Muscle of leg (tissue), 11 donors: ENCODE measurements around the gene IAH1. TPM values are rescaled to one million over a fixed set of nuclear protein-coding genes. Genes with fewer than 3 reads are reported as not detected.

Experiments used
- DNase-seq: peaks from one replicate; pipeline ENCODE4 v3.0.0; 2013
- H3K27ac ChIP-seq: one replicate; pipeline ENCODE4 v1.5.1; 2013; ENCODE audit warnings: mild to moderate bottlenecking, low read length, control low read depth
- H3K27me3 ChIP-seq: one replicate; pipeline ENCODE4 v1.6.1; 2013; ENCODE audit warnings: low read length; ENCODE audit not compliant: control insufficient read depth, insufficient read depth
- H3K36me3 ChIP-seq: one replicate; pipeline ENCODE4 v1.6.1; 2013; ENCODE audit warnings: low read length; ENCODE audit not compliant: control insufficient read depth, insufficient read depth
- H3K4me1 ChIP-seq: one replicate; pipeline ENCODE4 v1.6.1; 2013; ENCODE audit warnings: low read length; ENCODE audit not compliant: control insufficient read depth, insufficient read depth
- H3K4me3 ChIP-seq: one replicate; pipeline ENCODE4 v1.5.1; 2013; ENCODE audit warnings: low read length, control low read depth
- H3K9me3 ChIP-seq: replicated peaks from 2 replicates; pipeline ENCODE4 v1.6.1; 2013; ENCODE audit warnings: low read depth, low read length; ENCODE audit not compliant: control insufficient read depth
- WGBS: methylation state at CpG from one replicate; pipeline ENCODE4 v1.1.5; 2013; ENCODE audit warnings: missing lambda C conversion rate; ENCODE audit not compliant: insufficient coverage; 5-methylcytosine and 5-hydroxymethylcytosine counted together
- polyA plus RNA-seq, 8 donors: library from polyadenylated mRNA; unstranded; fragments of 120-200 nt; gene quantifications; one replicate each; pipeline versions ENCODE4 v1.2.1 to v1.2.3, GENCODE V29; 2013; ENCODE audit warnings: inconsistent platforms in 1 of 8, low replicate concordance in 1 of 8; ENCODE audit not compliant: insufficient read length in 8 of 8, insufficient read depth in 1 of 8
- total RNA-seq: library from RNA; stranded (reverse); fragments of 120-200 nt; gene quantifications from one replicate; pipeline ENCODE4 v1.2.4, GENCODE V29; 2013

The IAH1 gene
- total and polyA plus RNA-seq, 9 donors = 45.7 to 70.3 (median 51.1) TPM

DNA sequence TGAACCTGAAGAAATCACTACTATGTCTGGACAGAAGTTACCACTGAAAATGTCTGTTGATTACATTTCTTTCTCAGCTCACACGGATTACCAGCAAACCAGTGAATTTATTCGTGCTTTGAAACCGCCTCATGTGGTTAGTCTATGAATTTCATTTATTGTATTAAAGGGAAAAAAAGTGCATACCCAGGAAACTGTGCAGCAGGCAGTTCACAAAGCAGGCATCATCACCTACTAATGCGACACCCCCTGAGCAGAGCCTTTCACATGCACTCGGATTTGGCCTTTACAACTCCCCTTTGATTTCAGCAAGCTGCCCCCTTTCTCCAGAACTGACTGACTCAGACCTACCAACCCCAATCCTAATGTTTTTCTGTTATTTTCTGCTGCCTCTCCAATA, 30.8 kb upstream of the IAH1 start:
- H3K9me3 ChIP-seq = no peaks in the 10 kb centered on the region
- no peak overlapping the region for H3K27ac ChIP-seq
- no peak for DNase-seq
- H3K27me3 ChIP-seq = no peaks in the 10 kb centered on the region
- peaks cover 3% of the 10 kb centered on the region for H3K4me1 ChIP-seq
- peaks cover 44% of the 10 kb centered on the region for H3K36me3 ChIP-seq
- no peak overlapping the region for H3K4me3 ChIP-seq
- WGBS = 89% methylated on average over 1 of the region's 5 CpGs

DNA sequence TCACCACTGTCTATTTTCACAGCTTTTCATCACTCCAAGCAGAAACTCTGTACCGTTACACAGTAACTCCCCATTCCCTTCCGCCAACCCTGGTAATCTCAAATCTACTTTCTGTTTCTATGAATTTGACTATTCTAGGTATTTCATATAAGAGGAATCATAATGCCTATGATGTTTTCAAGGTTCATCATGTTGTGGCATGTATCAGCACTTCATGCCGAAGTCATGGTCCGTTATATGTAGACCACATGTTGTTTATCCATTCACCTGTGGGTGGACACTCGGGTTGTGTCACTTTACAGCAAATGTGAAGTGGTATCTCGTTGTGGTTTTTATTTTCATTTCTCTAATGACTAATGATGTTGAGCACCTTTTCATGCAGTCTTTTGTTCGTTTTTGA, 29.3 kb upstream of the IAH1 start:
- 83% methylated on average over 1 of the region's 7 CpGs for WGBS

DNA sequence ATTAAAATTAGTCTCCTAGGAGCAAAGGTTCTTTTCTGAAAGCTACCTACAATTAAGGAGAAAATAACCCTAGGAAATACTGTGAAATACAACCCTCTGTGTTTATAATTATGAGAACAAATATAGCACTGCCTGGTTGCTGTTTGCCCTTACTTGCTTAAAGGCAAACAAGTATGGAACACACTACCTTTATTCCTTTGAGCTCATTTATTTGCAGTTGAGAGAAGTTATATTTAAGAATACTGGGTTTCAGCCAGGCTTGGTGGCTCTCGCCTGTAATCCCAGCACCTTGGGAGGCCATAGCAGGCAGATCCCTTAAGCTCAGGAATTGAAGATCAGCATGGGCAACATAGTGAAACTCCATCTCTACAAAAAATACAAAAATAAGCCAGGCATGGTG, 23.1 kb upstream of the IAH1 start:
- no CpG with 5 or more reads among the region's 1 CpG for WGBS
- peaks cover 34% of the 10 kb centered on the region for H3K36me3 ChIP-seq
- no peak overlapping the region for H3K4me3 ChIP-seq
- H3K9me3 ChIP-seq = no peaks in the 10 kb centered on the region
- DNase-seq = no peak
- H3K27me3 ChIP-seq = no peaks in the 10 kb centered on the region
- H3K27ac ChIP-seq = no peak overlapping the region
- H3K4me1 ChIP-seq = no peaks in the 10 kb centered on the region

More for the DNA sequence above, 29.3 kb upstream of the IAH1 start:
- Histone ChIP-seq H3K27me3 (no peaks in the 10 kb centered on the region), H3K4me3 (no peak overlapping the region), H3K27ac (no peak overlapping the region), H3K9me3 (no peaks in the 10 kb centered on the region), H3K4me1 (no peaks in the 10 kb centered on the region), H3K36me3 (peaks cover 44% of the 10 kb centered on the region)
- no peak for DNase-seq

DNA sequence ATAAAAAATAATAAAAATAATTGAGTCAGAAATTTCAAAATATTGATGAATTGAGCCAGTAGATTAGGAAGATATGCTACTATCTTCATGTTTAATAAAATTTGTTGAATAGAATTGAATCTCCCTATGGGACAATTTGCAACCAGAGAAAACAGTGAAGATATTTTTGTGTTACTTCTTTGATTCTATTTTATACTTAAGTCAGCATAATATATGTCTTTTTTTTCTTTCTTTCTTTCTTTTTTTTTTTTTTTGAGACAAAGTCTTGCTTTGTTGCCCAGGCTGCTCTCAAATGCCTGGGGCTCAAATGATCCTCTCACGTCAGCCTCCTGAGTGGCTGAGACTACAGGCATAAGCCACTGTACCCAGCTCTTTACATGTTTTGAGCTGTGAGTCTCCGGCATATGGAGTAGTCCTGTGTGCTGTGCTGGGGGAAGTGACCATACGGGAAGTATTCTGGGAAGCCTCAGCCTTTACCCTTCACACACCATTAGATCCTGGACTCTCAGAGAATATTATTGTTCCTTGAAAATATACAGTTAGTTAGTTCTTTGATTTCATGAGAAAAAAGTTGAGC, 13.8 kb upstream of the IAH1 start:
- no peak overlapping the region for H3K4me3 ChIP-seq
- H3K9me3 ChIP-seq = no peaks in the 10 kb centered on the region
- no CpG with 5 or more reads among the region's 3 CpGs for WGBS
- H3K27me3 ChIP-seq = no peaks in the 10 kb centered on the region
- DNase-seq = no peak
- H3K27ac ChIP-seq = no peak overlapping the region
- H3K4me1 ChIP-seq = no peaks in the 10 kb centered on the region
- peaks cover 32% of the 10 kb centered on the region for H3K36me3 ChIP-seq

DNA sequence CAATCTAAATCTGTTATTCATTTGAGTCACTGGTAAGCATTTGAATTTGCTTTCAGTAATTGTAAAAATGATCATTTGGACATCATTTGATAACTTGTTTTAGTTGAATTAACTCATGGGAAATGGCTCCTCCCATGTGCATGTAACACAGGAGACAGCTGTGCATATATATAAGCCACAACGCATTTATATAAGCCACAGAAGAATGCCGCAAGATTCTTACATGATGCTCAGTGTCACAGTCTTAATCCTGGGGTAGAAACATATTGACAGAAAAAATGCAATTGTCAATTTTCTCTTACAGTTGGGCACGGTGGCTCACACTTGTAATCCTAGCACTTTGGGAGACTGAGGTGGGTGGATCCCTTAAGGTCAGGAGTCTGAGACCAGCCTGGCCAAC, 13.3 kb upstream of the IAH1 start:
- no CpG with 5 or more reads among the region's 3 CpGs for WGBS
- no peak overlapping the region for H3K4me3 ChIP-seq

DNA sequence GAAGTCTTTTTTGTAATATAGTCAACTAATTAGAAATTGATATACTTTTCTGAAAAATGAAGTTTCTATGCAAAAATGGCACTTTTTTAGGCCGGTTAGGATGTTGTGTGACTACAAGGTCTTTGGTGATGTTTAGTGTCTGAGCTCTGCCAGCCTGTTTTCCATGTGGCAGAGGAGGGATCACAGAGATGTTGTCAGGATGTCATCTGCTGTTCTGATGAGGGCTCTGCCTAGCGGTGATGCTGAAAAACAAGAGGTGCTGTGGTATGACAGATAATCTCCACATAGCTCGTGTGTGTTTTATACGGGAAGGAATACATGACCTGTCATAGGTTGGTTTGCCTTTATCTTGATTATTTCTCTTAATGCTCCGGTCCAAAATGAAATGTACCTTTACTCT, 12.0 kb upstream of the IAH1 start:
- Histone ChIP-seq H3K36me3 (peaks cover 37% of the 10 kb centered on the region), H3K4me3 (no peak overlapping the region), H3K27ac (no peak overlapping the region), H3K4me1 (no peaks in the 10 kb centered on the region), H3K9me3 (no peaks in the 10 kb centered on the region), H3K27me3 (no peaks in the 10 kb centered on the region)
- WGBS = 80% methylated on average over 1 of the region's 5 CpGs
- DNase-seq = no peak

More for the DNA sequence above, 13.3 kb upstream of the IAH1 start:
- peaks cover 34% of the 10 kb centered on the region for H3K36me3 ChIP-seq
- H3K27ac ChIP-seq = no peak overlapping the region
- H3K9me3 ChIP-seq = no peaks in the 10 kb centered on the region
- no peak for DNase-seq
- no peaks in the 10 kb centered on the region for H3K4me1 ChIP-seq
- no peaks in the 10 kb centered on the region for H3K27me3 ChIP-seq

DNA sequence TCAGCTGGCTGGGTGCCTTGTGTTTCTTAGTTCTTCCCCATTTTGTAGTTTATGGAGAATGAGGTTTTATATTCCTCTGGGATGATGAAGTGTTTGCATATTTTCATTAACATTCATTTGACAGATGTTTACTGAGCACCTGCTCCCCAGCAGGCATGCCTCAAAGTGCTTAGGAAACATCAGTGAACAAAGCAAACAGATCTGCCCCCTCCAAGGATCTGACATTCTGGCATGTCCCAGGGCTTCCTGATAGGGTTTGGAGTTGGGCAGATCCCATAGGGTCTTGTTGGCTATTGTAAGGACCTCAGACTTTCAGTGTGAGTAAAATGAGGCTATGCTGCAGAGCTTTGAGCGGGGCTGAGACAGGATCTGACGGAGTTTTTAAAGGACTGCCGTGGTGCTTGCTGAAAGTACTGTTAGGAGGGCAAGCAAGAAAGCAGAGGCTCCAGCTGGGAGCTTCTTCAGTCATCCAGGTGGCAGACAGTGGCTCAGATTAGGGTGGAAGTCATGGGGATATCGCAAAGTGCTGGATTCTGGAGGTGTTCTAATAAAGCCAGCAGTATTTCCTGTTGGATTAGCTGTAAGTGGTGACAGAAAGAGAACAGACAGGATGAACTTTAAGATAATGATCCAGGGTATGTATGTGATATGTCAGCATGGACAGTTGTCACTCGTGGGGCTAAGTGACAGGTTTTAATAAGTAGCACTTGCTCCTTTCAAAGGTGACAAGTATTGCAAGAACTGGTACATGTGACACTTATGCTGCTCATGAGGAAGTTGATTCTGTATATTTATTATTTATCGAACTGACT, 11.3 kb upstream of the IAH1 start:
- peaks cover 37% of the 10 kb centered on the region for H3K36me3 ChIP-seq
- DNase-seq = no peak

DNA sequence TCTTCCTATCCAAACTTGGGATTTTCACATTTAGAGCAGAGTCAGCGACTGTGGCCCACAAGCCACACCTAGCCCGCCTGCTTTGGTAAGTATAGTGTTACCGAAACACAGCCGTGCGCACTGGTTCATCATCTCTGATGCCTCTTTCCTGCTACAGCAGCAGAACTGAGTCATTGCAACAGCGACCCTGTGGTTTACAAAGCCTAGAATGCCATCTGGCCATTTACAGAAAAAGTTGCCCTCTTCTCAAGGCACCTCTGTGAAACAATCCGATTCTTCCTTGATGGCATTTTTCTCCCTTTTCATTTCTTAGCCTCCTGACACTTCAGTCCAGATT, 10.7 kb upstream of the IAH1 start:
- WGBS = 79% methylated on average over 6 of the region's 7 CpGs
- peaks cover 41% of the 10 kb centered on the region for H3K36me3 ChIP-seq
- no peak for DNase-seq

More for the DNA sequence above, 11.3 kb upstream of the IAH1 start:
- no peaks in the 10 kb centered on the region for H3K9me3 ChIP-seq
- no peak overlapping the region for H3K4me3 ChIP-seq
- H3K27ac ChIP-seq = no peak overlapping the region
- 84% methylated on average over 4 of the region's 6 CpGs for WGBS
- no peaks in the 10 kb centered on the region for H3K27me3 ChIP-seq
- H3K4me1 ChIP-seq = no peaks in the 10 kb centered on the region

DNA sequence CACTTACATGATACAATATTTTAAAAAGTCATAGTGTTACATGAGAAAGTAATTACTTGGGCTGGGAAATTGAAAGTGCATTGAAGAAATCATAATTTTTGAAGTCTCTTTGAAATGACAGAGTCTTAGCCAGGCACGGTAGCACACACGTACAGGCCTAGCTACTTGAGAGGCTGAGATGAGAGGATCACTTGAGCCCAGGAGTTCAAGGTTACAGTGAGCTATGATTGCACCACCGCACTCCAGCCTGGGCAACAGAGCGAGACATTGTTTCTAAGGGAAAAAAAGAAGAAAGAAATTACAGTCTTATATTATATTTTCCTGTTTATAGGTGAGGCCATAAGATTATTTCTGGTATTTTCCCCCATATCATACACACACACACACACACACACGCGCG, 9.2 kb upstream of the IAH1 start:
- Histone ChIP-seq H3K27ac (no peak overlapping the region), H3K4me1 (no peaks in the 10 kb centered on the region), H3K36me3 (peaks cover 49% of the 10 kb centered on the region), H3K4me3 (no peak overlapping the region), H3K9me3 (no peaks in the 10 kb centered on the region), H3K27me3 (no peaks in the 10 kb centered on the region)
- WGBS = 89% methylated on average over 2 of the region's 7 CpGs
- DNase-seq = no peak

More for the DNA sequence above, 10.7 kb upstream of the IAH1 start:
- Histone ChIP-seq H3K4me1 (no peaks in the 10 kb centered on the region), H3K27me3 (no peaks in the 10 kb centered on the region), H3K4me3 (no peak overlapping the region), H3K9me3 (no peaks in the 10 kb centered on the region), H3K27ac (no peak overlapping the region)

DNA sequence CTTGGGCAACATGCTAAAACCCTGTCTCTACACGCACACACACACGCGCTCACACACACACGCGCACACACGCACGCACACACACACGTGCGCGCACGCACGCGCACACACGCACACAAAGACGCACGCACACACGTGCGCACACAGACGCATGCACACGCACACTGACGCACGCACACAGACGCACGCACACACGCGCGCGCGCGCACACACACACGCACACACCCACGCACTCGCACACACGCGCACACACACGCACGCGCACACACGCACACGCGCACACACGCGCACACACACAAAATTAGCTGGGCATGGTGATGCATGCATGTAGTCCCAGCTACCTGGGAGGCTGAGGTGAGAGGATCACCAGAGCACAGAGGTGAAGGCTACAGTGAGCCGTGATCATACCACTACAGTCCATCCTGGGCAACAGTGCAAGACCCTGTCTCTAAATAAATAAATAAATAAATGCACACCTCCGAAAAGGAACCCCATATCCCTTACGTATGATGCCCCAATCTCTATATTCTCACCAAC, 8.1 kb upstream of the IAH1 start:
- 97% methylated on average over 29 of the region's 46 CpGs for WGBS
- H3K36me3 ChIP-seq = peaks cover 49% of the 10 kb centered on the region

More for the DNA sequence above, 8.1 kb upstream of the IAH1 start:
- Histone ChIP-seq H3K27ac (no peak overlapping the region), H3K4me1 (no peaks in the 10 kb centered on the region), H3K27me3 (no peaks in the 10 kb centered on the region), H3K9me3 (no peaks in the 10 kb centered on the region), H3K4me3 (no peak overlapping the region)
- DNase-seq = no peak
